SK-N-MC (cell line): ENCODE measurements around the gene DGCR2.
"Not testable (repeated sequence)": the region's sequence is repeated elsewhere in the genome, so short reads cannot be mapped to it uniquely, and the experiment has no call there.

Experiments used
- DNase-seq: peaks from one replicate; pipeline ENCODE4 v3.0.0-alpha.2; 2011; ENCODE audit warnings: low read depth, low spot score
- H3K27ac ChIP-seq: fragments of 200-600 bp; sonication (generic); 2 replicates; pipeline ENCODE4 v1.5.1; 2016; ENCODE audit warnings: mixed run types
- H3K36me3 ChIP-seq: fragments of 200-600 bp; sonication (generic); 2 replicates; pipeline ENCODE4 v1.6.1; 2017; ENCODE audit warnings: antibody characterized with exemption, low read length, mixed read lengths; ENCODE audit not compliant: insufficient read depth
- H3K4me3 ChIP-seq: fragments of 200-600 bp; sonication (generic); 2 replicates; pipeline ENCODE4 v1.5.1; 2016
- H3K9ac ChIP-seq: fragments of 200-600 bp; sonication (generic); 2 replicates; pipeline ENCODE4 v1.8.0; 2017; ENCODE audit warnings: mixed run types, mixed read lengths; ENCODE audit not compliant: insufficient read length
- H3K9me3 ChIP-seq: fragments of 200-600 bp; sonication (generic); 2 replicates; pipeline ENCODE4 v1.6.1; 2017; ENCODE audit warnings: low read depth, mild to moderate bottlenecking, antibody characterized with exemption, low read length, moderate library complexity, mixed read lengths
- EZH2 ChIP-seq: fragments of 200-600 bp; sonication (generic); IDR thresholded peaks from one replicate; pipeline ENCODE4 v1.6.1; 2017; ENCODE audit warnings: antibody characterized with exemption
- FOXP2 ChIP-seq: optimal IDR thresholded peaks from 2 replicates; pipeline ENCODE3; 2011; ENCODE audit warnings: mild to moderate bottlenecking, moderate library complexity; ENCODE audit not compliant: insufficient read depth; ENCODE audit errors: extremely low read length, control extremely low read depth
- POLR2AphosphoS5 ChIP-seq: IDR thresholded peaks from 2 replicates; pipeline ENCODE4 v1.6.1; 2012; ENCODE audit warnings: mild to moderate bottlenecking, low read depth, low read length, borderline replicate concordance

DGCR2 gene

DNA sequence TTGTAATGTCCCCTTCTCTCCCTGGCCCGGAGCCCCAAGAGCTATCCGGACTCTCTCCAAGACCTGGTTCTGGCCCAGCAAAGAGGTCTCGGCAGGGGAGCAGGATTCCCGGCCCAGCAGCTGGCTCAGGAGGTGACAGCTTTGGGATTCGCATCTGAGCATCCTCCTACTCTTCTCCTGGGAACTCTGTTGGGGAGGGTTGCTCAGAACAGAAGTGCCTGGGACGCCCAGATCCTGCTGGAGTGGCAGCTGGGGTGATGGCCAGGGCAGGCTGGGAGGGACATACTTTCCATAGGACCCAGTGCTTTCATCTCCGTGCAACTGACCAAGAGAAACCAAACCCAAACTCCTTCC is 102.6 kb downstream of the DGCR2 start:
- no peak overlapping the region for H3K4me3 ChIP-seq
- H3K36me3 ChIP-seq: no peaks in the 10 kb centered on the region
- DNase-seq: no peak
- no peak overlapping the region for H3K9ac ChIP-seq
- H3K9me3 ChIP-seq: no peaks in the 10 kb centered on the region
- H3K27ac ChIP-seq: no peak overlapping the region
- no peak for TF ChIP-seq FOXP2
- no peak for TF ChIP-seq POLR2AphosphoS5
- no peak for TF ChIP-seq EZH2

DNA sequence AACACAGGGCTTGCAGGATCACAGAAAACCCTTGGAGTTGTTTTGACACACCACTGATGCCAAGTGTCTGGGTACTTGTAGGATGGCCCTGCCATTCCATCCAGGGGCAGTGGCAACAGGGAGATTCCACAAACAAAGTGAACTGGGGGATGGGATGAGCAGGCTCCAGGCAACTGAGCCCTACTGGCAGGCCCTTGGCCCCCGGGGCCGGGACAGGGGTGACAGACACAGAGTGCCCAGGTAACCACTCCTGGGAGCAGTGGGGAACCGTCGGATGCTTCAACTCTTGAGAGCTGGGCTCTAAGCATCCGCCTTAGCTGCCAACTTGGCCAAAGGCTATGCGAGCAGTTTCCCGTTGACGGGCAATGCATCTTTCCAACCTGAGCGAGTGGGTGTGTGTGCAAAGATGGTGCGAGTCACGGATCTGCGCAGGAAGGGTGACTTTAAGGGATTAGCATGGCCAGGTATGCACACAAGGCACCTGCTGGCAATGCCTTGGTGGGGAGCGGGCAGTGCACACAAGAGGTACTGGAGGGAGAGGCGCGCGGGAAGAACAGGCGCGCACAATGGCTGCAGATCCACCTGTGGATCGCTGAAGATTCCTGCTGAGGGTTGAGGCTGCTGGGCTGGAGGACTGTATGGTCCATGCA is 103.1 kb downstream of the DGCR2 start:
- Histone ChIP-seq H3K36me3 (no peaks in the 10 kb centered on the region), H3K4me3 (no peak overlapping the region), H3K27ac (no peak overlapping the region), H3K9me3 (no peaks in the 10 kb centered on the region), H3K9ac (no peak overlapping the region)
- no peak for DNase-seq
- TF ChIP-seq FOXP2: no peak
- TF ChIP-seq POLR2AphosphoS5: no peak
- TF ChIP-seq EZH2: no peak

DNA sequence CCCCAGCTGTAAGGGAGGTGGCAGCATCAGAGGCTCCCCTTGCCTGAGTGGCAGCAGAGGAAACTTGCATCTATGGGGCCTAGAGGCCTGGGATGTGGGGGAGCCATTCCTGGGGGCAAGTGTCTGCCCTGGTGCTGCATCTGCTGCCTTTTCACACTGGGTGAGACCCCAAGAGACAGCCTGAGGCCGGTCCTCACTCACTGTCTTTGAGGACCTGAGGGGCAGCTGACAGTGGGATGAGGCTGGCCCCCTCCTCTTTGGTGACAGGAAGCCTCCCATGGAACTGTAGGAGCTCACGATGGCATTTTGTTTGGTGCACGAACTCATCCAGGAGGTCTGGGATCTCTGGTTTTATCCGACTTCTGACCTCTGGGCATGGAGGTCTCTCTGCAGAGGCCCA is 104.0 kb downstream of the DGCR2 start:
- no peak for TF ChIP-seq EZH2
- no peak for TF ChIP-seq POLR2AphosphoS5
- TF ChIP-seq FOXP2: no peak
- no peak overlapping the region for H3K27ac ChIP-seq

DNA sequence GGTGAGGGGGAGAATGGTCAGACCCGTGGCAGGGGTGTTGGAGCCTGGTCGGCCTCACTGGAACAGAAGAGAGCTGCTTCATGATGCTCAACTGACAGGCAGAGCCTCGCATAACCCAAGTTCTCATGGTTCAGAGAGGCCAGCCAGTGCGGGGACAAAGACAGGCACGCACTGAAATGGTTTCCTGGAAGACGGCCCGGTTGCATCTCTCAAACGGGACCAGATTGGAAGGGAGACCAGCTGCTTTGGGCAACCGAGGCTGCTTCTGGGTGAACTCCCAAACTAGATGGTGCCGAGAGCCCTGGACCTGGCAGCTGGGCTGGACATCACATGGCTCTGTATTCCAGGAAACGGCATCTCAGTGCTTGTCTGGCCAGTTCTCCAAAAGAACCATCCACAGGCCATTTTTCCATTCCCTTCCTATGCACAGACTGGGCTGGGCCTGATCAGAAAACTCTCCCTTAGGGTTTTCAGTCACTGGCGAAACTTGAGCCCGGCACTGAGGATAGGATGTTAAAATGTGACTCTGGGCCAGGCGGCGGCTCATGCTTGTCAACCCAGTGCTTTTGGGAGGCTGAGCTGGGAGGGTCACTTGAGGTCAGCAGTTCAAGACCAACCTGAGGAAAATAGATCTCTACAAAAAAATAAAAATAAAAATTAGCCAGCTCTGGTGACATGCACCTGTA is 106.0 kb downstream of the DGCR2 start:
- Histone ChIP-seq H3K27ac (no peak overlapping the region), H3K9me3 (no peaks in the 10 kb centered on the region), H3K36me3 (no peaks in the 10 kb centered on the region), H3K9ac (no peak overlapping the region), H3K4me3 (no peak overlapping the region)
- TF ChIP-seq EZH2: no peak
- TF ChIP-seq POLR2AphosphoS5: no peak
- TF ChIP-seq FOXP2: no peak
- DNase-seq: no peak

More for the DNA sequence above, 104.0 kb downstream of the DGCR2 start:
- no peak overlapping the region for H3K4me3 ChIP-seq
- no peak for DNase-seq
- H3K9me3 ChIP-seq: no peaks in the 10 kb centered on the region
- H3K36me3 ChIP-seq: no peaks in the 10 kb centered on the region
- no peak overlapping the region for H3K9ac ChIP-seq

DNA sequence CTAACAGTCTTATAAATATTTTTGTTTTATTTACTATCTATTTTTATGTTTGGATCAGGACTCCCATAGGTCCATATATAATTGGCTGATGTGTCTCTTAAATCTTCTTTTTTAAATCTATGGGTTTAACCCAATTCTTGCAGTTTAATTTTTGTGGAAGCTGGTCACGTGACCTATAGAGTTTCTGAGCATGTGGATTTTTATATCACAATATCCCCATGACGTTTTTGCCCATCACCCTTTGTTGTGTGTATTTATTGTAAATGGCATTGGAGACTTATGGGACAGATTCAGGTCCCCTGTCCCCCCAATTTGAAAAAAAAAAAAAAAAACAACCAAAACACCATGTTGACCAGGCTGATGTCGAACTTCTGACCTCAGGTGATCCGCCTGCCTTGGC is 107.3 kb downstream of the DGCR2 start:
- H3K9ac ChIP-seq: no peak overlapping the region
- no peaks in the 10 kb centered on the region for H3K36me3 ChIP-seq
- no peaks in the 10 kb centered on the region for H3K9me3 ChIP-seq
- no peak overlapping the region for H3K4me3 ChIP-seq
- TF ChIP-seq EZH2 (no peak), FOXP2 (no peak), POLR2AphosphoS5 (no peak)
- no peak overlapping the region for H3K27ac ChIP-seq
- no peak for DNase-seq

DNA sequence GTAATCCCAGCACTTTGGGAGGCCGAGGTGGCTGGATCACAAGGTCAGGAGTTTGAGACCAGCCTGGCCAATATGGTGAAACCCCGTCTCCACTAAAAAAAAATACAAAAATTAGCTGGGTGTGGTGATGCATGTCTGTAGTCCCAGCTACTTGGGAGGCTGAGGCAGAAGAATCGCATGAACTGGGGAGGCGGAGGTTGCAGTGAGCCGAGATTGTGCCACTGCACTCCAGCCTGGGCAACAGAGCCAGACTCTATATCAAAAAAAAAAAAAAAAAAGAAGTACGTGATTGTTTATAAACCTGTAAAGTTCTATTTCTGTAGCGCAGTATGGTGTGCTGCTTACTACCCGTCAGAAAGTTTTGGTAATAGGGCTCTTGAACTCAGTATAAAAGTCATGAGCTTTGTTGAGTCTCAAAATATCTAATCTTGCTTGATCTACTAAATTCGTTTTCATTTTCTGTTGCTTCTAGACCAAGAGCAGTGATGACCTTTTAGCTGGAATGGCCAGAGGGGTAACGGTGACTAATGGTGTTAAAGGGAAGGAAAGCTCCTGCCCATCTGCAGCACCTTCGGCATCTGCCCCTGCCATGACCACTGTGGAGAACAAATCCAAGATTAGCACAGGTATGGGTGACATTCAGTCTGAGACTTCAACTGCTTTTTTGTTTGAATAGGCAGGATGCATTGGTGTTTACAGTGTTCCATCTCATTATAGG is 108.2 kb downstream of the DGCR2 start:
- H3K9me3 ChIP-seq, H3K9ac ChIP-seq, H3K4me3 ChIP-seq, DNase-seq, H3K27ac ChIP-seq, H3K36me3 ChIP-seq: not testable (repeated sequence)

DNA sequence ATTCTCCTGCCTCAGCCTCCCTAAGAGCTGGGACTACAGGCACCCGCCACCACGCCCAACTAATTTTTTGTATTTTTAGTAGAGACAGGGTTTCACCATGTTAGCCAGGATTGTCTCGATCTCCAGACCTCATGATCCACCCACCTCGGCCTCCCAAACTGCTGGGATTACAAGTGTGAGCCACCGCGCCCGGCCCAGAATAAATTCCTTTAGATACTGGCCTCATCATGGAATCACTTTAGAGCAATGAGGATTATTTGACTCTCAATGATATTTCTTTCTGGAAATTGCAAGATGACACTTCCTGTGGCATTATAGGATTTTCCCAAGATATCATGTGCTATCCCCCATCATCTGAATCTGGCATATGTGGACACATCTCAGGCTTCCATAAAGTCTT is 108.8 kb downstream of the DGCR2 start:
- H3K36me3 ChIP-seq, H3K4me3 ChIP-seq, H3K9me3 ChIP-seq, H3K9ac ChIP-seq, DNase-seq, H3K27ac ChIP-seq: not testable (repeated sequence)

DNA sequence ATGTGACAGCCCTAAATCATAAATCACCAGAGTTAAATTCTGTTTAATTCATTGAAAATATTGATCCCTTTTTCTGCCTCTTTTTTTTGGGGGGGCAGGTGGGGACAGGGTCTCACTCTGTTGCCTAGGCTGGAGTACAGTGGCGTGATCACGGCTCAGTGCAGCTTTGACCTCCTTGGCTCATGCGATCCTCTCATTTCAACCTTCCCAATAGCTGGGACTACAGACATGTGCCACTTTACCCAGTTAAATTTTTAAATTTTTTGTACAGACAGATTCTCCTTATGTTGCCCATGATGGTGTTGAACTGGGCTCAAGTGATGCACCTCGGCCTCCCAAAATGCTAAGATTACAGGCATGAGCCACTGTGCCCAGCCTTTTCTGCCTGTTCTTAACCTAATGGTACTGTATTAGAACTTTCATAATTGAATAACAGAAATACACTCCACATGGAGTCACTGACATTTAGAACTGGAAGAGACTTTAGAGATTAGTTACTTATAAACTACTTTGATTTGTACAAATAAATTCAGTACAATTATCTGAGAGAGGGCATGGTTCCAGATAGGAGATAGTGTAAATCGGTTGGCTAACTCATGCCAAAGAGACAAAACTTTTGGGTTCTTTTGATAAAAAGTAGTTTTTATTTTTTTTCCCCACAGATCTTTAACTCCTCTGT is 109.8 kb downstream of the DGCR2 start:
- TF ChIP-seq FOXP2: no peak
- no peak for TF ChIP-seq POLR2AphosphoS5
- no peak for TF ChIP-seq EZH2
- Histone ChIP-seq H3K4me3 (no peak overlapping the region), H3K27ac (no peak overlapping the region), H3K9ac (no peak overlapping the region), H3K9me3 (no peaks in the 10 kb centered on the region), H3K36me3 (no peaks in the 10 kb centered on the region)
- DNase-seq: no peak

DNA sequence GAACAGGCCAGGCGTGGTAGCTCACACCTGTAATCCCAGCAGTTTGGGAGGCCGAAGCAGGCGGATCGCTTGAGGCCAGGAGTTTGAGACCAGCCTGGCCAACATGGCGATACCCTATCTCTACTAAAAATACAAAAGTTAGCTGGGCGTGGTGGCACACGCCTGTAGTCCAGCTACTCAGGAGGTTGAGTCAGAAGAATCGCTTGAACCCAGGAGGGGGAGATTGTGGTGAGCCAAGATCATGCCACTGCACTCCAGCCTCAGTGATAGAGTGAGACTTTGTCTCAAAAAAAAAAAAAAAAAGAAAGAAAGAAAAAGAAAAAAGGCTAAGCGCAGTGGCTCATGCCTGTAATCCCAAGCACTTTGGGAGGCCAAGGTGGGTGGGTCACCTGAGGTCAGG is 110.6 kb downstream of the DGCR2 start:
- H3K4me3 ChIP-seq, H3K9ac ChIP-seq, H3K27ac ChIP-seq, DNase-seq, H3K36me3 ChIP-seq, H3K9me3 ChIP-seq: not testable (repeated sequence)
